Right lobe of liver (tissue), 4 donors: Measurements from ENCODE around the gene SRM.
"Not testable (repeated sequence)": the region's sequence is repeated elsewhere in the genome, so short reads cannot be mapped to it uniquely, and the experiment has no call there.

Experiments
- POLR2A ChIP-seq: fragments of 450-650 bp; IDR thresholded peaks from one replicate; pipeline ENCODE4 v1.6.1; 2017; ENCODE audit warnings: antibody characterized with exemption, mild to moderate bottlenecking
- TF ChIP-seq, protein P1 (sequence below), 4 donors: fragments of 200-600 bp in 3 of 4; fragments of 450-650 bp in 1 of 4; IDR thresholded peaks; one replicate each; pipeline versions ENCODE4 v1.5.1 to v1.8.0; 2016 to 2022; ENCODE audit warnings: antibody characterized with exemption in 4 of 4, mild to moderate bottlenecking in 2 of 4
- donor health status: DM: no; HTN: no; CAD: no.
- donor health status: DM: no; HTN: no; CAD: no.
- donor health status: DM: no; HTN: yes; CAD: no.

DNA sequence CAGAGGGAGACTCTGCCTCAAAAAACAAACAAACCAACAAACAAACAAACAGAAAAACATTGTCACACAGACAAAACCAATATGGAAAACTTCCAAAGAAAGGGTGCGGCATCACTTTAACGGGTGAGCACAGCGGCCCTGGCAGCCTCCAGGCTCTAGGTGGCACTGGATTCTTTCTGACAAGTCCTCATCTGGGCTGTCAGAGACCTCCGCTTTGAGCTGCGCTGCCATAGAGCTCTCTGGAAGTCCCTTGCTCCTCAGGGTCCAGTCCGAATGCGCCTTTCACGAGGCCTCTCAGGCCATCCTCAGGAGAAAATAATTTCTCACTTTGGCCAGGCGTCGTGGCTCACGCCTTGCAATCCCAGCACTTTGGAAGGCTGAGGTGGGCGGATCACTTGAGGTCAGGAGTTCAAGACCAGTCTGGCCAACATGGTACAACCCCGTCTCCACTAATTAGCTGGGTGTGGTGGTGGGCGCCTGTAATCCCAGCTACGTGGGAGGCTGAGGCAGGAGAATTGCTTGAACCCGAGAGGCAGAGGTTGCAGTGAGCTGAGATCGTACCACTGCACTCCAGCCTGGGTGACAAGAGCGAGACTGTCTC is 4.2 kb upstream of the SRM start:
- TF ChIP-seq, protein P1, sequence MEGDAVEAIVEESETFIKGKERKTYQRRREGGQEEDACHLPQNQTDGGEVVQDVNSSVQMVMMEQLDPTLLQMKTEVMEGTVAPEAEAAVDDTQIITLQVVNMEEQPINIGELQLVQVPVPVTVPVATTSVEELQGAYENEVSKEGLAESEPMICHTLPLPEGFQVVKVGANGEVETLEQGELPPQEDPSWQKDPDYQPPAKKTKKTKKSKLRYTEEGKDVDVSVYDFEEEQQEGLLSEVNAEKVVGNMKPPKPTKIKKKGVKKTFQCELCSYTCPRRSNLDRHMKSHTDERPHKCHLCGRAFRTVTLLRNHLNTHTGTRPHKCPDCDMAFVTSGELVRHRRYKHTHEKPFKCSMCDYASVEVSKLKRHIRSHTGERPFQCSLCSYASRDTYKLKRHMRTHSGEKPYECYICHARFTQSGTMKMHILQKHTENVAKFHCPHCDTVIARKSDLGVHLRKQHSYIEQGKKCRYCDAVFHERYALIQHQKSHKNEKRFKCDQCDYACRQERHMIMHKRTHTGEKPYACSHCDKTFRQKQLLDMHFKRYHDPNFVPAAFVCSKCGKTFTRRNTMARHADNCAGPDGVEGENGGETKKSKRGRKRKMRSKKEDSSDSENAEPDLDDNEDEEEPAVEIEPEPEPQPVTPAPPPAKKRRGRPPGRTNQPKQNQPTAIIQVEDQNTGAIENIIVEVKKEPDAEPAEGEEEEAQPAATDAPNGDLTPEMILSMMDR (IDR thresholded peaks at IDR 0.05) = not testable (repeated sequence)
- TF ChIP-seq POLR2A = not testable (repeated sequence)
